B cell (primary cell): Measurements from ENCODE around the gene SPCS3. TPM values are rescaled to one million over a fixed set of nuclear protein-coding genes. Genes with fewer than 3 reads are reported as not detected.

ENCODE experiments used
- ATAC-seq: fragments of 200-7000 bp; cut with Tn5 transposase; one replicate; pipeline ENCODE4 v1.10.0; 2021; ENCODE audit warnings: low read depth, mild to moderate bottlenecking, moderate number of reproducible peaks, moderate library complexity
- CTCF ChIA-PET: fragments of 350-600 bp; sonication (Branson Sonifier 250); formaldehyde crosslinking; loops from one replicate; lab custom pipeline; 2021; ENCODE audit warnings: antibody characterized with exemption, inconsistent platforms; lab: Charles Lee
- POLR2A ChIA-PET: fragments of 350-600 bp; sonication (Branson Sonifier 250); formaldehyde crosslinking; loops from one replicate; lab custom pipeline; 2021; ENCODE audit warnings: antibody characterized with exemption; lab: Charles Lee
- DNase-seq: peaks from one replicate; pipeline ENCODE4 v3.0.0; 2013
- H2AFZ ChIP-seq: 2 replicates; pipeline ENCODE4 v1.6.1; 2012; ENCODE audit warnings: mild to moderate bottlenecking, low read depth, low read length; ENCODE audit not compliant: insufficient read depth, poor library complexity, severe bottlenecking
- H3K27ac ChIP-seq, 2 donors: 1 replicate in 1 of 2; 2 replicates in 1 of 2; pipeline ENCODE4 v1.5.1; 2012 to 2013; ENCODE audit warnings: low read length in 2 of 2, mild to moderate bottlenecking in 2 of 2, moderate library complexity in 1 of 2
- H3K27me3 ChIP-seq, 4 experiments: fragments of 200-600 bp in 1 of 4; sonication (generic) in 1 of 4; replicated peaks in 1 of 4; 1 replicate in 2 of 4; 2 replicates in 2 of 4; pipeline versions ENCODE4 v1.6.1 to v1.7.0; 2013 to 2016; ENCODE audit warnings: low read length in 3 of 4, mild to moderate bottlenecking in 2 of 4, mixed read lengths in 1 of 4, moderate library complexity in 1 of 4; ENCODE audit not compliant: insufficient read depth in 4 of 4, control insufficient read depth in 3 of 4; ENCODE audit errors: control extremely low read depth in 1 of 4
- H3K36me3 ChIP-seq, 2 experiments: replicated peaks in 1 of 2; 1 replicate in 1 of 2; 2 replicates in 1 of 2; pipeline versions ENCODE4 v1.6.1 to v1.7.1; 2013; ENCODE audit warnings: low read length in 1 of 2; ENCODE audit not compliant: insufficient read depth in 2 of 2, control insufficient read depth in 1 of 2; ENCODE audit errors: control extremely low read depth in 1 of 2, extremely low read depth in 1 of 2
- H3K4me1 ChIP-seq, 2 donors: fragments of 200-600 bp in 1 of 2; sonication (generic) in 1 of 2; 1 replicate in 1 of 2; 2 replicates in 1 of 2; pipeline versions ENCODE4 v1.5.1 to v1.6.1; 2013 to 2017; ENCODE audit warnings: low read length in 2 of 2; ENCODE audit not compliant: control insufficient read depth in 2 of 2, insufficient read depth in 2 of 2
- H3K4me2 ChIP-seq: replicated peaks from 2 replicates; pipeline ENCODE3; 2012; ENCODE audit warnings: mild to moderate bottlenecking, low read depth, low read length; ENCODE audit not compliant: poor library complexity, severe bottlenecking
- H3K4me3 ChIP-seq, 5 experiments: fragments of 200-600 bp in 1 of 5; sonication (generic) in 1 of 5; 1 replicate in 3 of 5; 2 replicates in 2 of 5; pipeline versions ENCODE4 v1.5.1 to v1.7.0; 2011 to 2016; ENCODE audit warnings: low read length in 4 of 5, mild to moderate bottlenecking in 4 of 5, low read depth in 2 of 5, control low read depth in 1 of 5, moderate library complexity in 1 of 5; ENCODE audit not compliant: insufficient read depth in 1 of 5; ENCODE audit errors: control extremely low read depth in 1 of 5, extremely low read depth in 1 of 5
- H3K79me2 ChIP-seq: fragments of 200-600 bp; sonication (generic); one replicate; pipeline ENCODE4 v1.6.0; 2016; ENCODE audit warnings: low read length; ENCODE audit not compliant: control insufficient read depth, insufficient read depth
- H3K9ac ChIP-seq: fragments of 200-600 bp; sonication (generic); 2 replicates; pipeline ENCODE4 v1.6.1; 2017; ENCODE audit warnings: mild to moderate bottlenecking, low read length, moderate library complexity
- H3K9me3 ChIP-seq, 3 donors: one replicate each; pipeline versions ENCODE4 v1.6.1 to v1.7.1; 2013; ENCODE audit warnings: low read length in 2 of 3; ENCODE audit not compliant: control insufficient read depth in 2 of 3, insufficient read depth in 1 of 3; ENCODE audit errors: control extremely low read depth in 1 of 3
- H4K20me1 ChIP-seq: 2 replicates; pipeline ENCODE4 v1.6.0; 2012; ENCODE audit warnings: mild to moderate bottlenecking, low read length; ENCODE audit not compliant: insufficient read depth, control insufficient read depth, poor library complexity, severe bottlenecking
- H3K27ac Mint-ChIP-seq: one replicate; pipeline ENCODE4 v1.8.0; 2021; ENCODE audit warnings: mixed read lengths
- H3K27me3 Mint-ChIP-seq: one replicate; pipeline ENCODE4 v1.8.0; 2021; ENCODE audit warnings: mixed read lengths
- H3K4me1 Mint-ChIP-seq: one replicate; pipeline ENCODE4 v1.8.0; 2021; ENCODE audit warnings: mixed read lengths
- H3K4me3 Mint-ChIP-seq: one replicate; pipeline ENCODE4 v1.8.0; 2021; ENCODE audit warnings: mixed read lengths
- H3K9me3 Mint-ChIP-seq: one replicate; pipeline ENCODE4 v1.8.0; 2022; ENCODE audit warnings: mixed read lengths; ENCODE audit not compliant: insufficient read depth
- CTCF ChIP-seq: fragments of 200-600 bp; IDR thresholded peaks from one replicate; pipeline ENCODE4 v1.8.0; 2022; ENCODE audit warnings: antibody characterized with exemption, mild to moderate bottlenecking
- EZH2 ChIP-seq: IDR thresholded peaks from 2 replicates; pipeline ENCODE4 v1.6.1; 2012; ENCODE audit warnings: borderline replicate concordance, low read depth, mild to moderate bottlenecking, moderate library complexity, low read length; ENCODE audit not compliant: insufficient read depth, poor library complexity, severe bottlenecking
- WGBS: methylation state at CpG from one replicate; pipeline ENCODE4 v1.1.5; 2013; ENCODE audit warnings: missing lambda C conversion rate; ENCODE audit not compliant: insufficient coverage; 5-methylcytosine and 5-hydroxymethylcytosine counted together
- intact Hi-C: fragments of 100-400 bp; cut with micrococcal nuclease; formaldehyde crosslinking; loops from one replicate; pipeline ENCODE4 v1.10.0; 2022
- polyA plus RNA-seq: library from polyadenylated mRNA; depleted of rRNA; stranded (reverse); fragments of >200 nt; gene quantifications from 2 replicates; pipeline ENCODE4 v1.2.3, GENCODE V29; 2012
- total RNA-seq, 2 donors: library from RNA; stranded (reverse); fragments of 120-200 nt in 1 of 2; gene quantifications; 1 replicate in 1 of 2; 2 replicates in 1 of 2; pipeline versions ENCODE4 v1.2.3 to v1.2.4, GENCODE V29; 2013 to 2022

The SPCS3 gene
- total and polyA plus RNA-seq, 2 donors (not counting 1 experiment from before 2014, with no cell fraction given) = 27.8 to 92.4 TPM

- no peaks in the 10 kb centered on the region for H4K20me1 ChIP-seq
- no peak overlapping the region for H3K27ac ChIP-seq
- Mint-ChIP-seq H3K4me3 (no peak overlapping the region), H3K27ac (no peak overlapping the region), H3K27me3 (no peaks in the 10 kb centered on the region), H3K4me1 (no peaks in the 10 kb centered on the region), H3K9me3 (no peaks in the 10 kb centered on the region)
- peaks cover 2 to 6% of the 10 kb centered on the region in 2 experiments for H3K36me3 ChIP-seq
- H3K27me3 ChIP-seq = no peaks in the 10 kb centered on the region
- TF ChIP-seq CTCF (no peak), EZH2 (no peak)
- H3K79me2 ChIP-seq = no peaks in the 10 kb centered on the region
- H3K4me3 ChIP-seq = no peak overlapping the region
- no peak for ATAC-seq
- no peaks in the 10 kb centered on the region for H3K9me3 ChIP-seq
- no peak for DNase-seq
- CTCF ChIA-PET = no interaction called here
- no peak overlapping the region for H2AFZ ChIP-seq
- WGBS = no CpG with 5 or more reads among the region's 1 CpG
- intact Hi-C loops = no loop called here
- no peaks in the 10 kb centered on the region for H3K4me1 ChIP-seq
- H3K9ac ChIP-seq = no peak overlapping the region
- POLR2A ChIA-PET = no interaction called here
- no peak overlapping the region for H3K4me2 ChIP-seq
Measured at GRCh38 chr4:176335421-176335820, 15.7 kb downstream of the SPCS3 start.

DNA sequence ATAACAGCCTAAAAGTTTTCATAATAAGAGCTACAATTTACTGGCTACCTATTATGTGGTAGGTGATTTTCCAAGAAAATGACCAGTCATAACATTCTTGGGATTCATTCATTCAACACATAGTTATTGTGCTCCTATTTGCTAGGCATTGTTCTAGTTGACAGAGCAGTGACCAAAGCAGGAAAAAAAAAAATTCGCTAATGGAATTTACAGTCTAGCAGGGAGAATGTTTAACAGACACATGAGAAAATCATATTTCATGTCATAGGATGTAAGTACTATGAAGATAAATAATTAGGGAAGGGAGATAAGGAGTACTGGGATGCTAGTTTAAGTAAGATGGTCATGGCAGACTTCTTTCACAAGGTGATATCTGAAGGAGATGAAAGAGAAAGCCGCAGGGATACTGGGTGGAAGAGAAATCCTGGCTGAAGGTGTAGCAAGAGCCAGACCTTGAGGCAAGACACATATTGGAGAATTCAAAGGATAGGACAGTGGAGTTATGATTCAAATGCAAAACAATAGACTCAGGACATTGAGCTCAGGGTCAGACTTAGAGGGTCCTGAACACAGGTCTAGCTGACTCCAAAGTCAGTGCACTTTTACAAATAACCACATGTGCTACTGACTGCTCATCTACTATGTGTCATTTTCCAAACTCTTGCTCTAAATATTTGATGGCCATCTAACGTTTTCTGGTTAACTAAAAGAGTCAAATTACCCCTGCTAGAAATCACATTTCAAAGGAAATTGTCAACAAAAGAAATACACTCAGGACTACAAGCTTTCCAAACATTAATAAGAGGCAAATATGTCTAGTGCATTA, 20.4 kb downstream of the SPCS3 start:
- peaks cover 0 to 2% of the 10 kb centered on the region in 2 experiments for H3K36me3 ChIP-seq
- POLR2A ChIA-PET = no interaction called here
- CTCF ChIA-PET = interaction anchor here (0.5 to 4.3 kb wide), 23 partner anchors 9 to 1978 kb away, joined by 3 to 63 read pairs (median 5); no protein-coding TSS in a partner anchor
- H3K27me3 ChIP-seq = no peaks in the 10 kb centered on the region
- ATAC-seq = no peak
- Mint-ChIP-seq H3K27ac (no peak overlapping the region), H3K9me3 (peaks cover 4% of the 10 kb centered on the region), H3K4me3 (no peak overlapping the region), H3K27me3 (no peaks in the 10 kb centered on the region), H3K4me1 (peaks cover 3% of the 10 kb centered on the region)
- H3K79me2 ChIP-seq = peaks cover 4% of the 10 kb centered on the region
- H3K4me1 ChIP-seq = no peaks in the 10 kb centered on the region
- H3K9ac ChIP-seq = no peak overlapping the region
- 100% methylated on average over 1 of the region's 3 CpGs for WGBS
- DNase-seq = no peak
- peaks cover 0 to 28% (median 23%) of the 10 kb centered on the region in 3 donors for H3K9me3 ChIP-seq
- H3K27ac ChIP-seq = no peak overlapping the region
- H2AFZ ChIP-seq = no peak overlapping the region
- intact Hi-C loops = loop anchor here (2.0 kb wide), 1 partner anchor 19 kb away; no protein-coding TSS in a partner anchor
- H3K4me3 ChIP-seq = no peak overlapping the region
- H3K4me2 ChIP-seq = no peak overlapping the region
- TF ChIP-seq EZH2 = no peak
- no peak for TF ChIP-seq CTCF
- H4K20me1 ChIP-seq = no peaks in the 10 kb centered on the region
